GM21717 (cell line): ENCODE measurements around the gene CNNM3.
"Not testable (repeated sequence)": the region's sequence is repeated elsewhere in the genome, so short reads cannot be mapped to it uniquely, and the experiment has no call there.

ENCODE experiments used
- ATAC-seq: cut with Tn5 transposase; IDR thresholded peaks from one replicate; pipeline ENCODE4 v1.9.1; 2021; ENCODE audit warnings: mild to moderate bottlenecking, moderate library complexity; ENCODE audit not compliant: unreplicated experiment

The CNNM3 gene

GRCh38 chr2:96798733-96799622 lies 17.1 kb upstream of the CNNM3 start:
- no peak for ATAC-seq

DNA sequence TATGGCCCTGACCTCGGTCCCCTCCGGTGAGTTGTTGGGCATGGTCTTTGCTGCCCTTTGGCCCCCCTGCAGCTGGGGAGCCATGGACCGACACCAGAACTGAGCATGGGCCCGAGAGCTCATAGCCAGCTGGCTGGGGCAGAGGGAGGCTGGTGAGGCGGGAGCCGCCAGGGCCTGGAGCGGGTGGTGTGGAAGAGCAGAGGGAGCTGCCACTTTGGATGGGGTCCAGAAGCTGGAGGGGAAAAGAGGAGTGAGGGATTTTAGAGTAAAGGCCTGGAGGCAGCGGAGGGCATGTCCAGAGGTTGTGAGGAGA lies 16.5 kb upstream of the CNNM3 start:
- no peak for ATAC-seq

- no peak for ATAC-seq
These were observed 15.7 kb upstream of the CNNM3 start for GRCh38 chr2:96800061-96801004.

GRCh38 chr2:96801005-96801785 lies 14.9 kb upstream of the CNNM3 start:
- ATAC-seq = peak; percentile 68

DNA sequence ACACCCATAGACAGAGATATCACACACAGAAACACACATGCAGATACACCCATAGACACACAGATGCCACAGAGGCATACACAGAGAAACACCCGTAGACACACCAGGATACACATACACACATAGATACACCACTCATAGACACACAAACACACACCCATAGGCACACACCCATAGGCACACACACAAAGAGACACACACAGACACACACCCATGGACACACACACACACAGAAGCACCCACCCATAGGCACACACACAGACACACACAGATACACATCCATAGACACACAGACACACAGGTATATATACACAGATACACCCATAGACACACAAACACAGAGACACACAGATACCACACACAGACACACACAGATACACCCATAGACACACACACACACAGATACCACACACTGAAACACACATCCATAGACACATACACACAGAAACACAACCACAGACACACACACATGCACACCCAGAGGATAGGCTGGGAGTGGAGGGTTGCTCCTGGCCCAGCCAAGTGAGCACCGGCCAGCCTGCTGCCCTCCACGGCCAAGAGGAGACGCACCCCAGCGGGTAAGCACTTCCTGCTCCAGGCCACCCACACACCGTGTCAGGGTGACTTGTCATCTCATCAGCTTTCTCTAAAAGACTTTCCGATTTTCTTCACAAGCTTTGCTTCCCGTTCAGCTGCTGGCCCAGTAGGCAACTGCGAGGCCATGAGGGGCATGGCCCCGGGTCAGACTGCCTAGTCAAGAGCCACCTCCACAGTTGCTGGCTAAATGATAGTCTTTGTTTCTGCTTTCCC lies 14.1 kb upstream of the CNNM3 start:
- no peak for ATAC-seq

- ATAC-seq = no peak
These were observed 13.3 kb upstream of the CNNM3 start for GRCh38 chr2:96802721-96803120.

DNA sequence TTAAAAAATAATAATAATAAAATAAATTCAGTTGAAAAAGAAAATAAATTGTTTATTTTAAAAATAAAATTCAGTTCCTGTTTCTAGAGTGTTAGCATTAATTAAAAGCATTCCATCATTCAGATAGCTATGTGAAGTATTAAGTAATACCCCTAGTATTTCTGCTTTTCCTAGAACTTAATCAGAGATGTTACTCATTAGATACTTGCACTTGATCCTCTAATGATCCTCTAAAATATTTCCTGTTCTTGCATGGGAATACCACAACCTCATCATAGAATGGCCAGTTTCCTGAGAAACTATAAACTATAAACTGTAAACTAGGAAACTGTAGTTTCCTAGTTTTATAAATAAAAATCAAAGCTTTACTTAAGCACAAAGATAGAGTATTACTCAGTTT lies 11.1 kb upstream of the CNNM3 start:
- ATAC-seq = no peak

DNA sequence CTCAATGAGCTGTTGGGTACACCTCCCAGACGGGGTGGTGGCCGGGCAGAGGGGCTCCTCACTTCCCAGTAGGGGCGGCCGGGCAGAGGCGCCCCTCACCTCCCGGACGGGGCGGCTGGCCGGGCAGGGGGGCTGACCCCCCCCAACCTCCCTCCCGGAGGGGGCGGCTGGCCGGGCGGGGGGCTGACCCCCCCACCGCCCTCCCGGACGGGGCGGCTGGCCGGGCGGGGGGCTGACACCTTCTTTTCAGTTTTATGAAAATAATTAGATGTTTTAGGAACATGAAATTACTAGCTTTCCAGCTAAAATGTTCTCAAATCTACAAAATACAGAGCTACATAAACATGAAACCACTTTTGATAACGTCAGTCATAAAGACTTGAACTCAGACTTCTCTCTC lies 10.1 kb upstream of the CNNM3 start:
- not testable (repeated sequence) for ATAC-seq

DNA sequence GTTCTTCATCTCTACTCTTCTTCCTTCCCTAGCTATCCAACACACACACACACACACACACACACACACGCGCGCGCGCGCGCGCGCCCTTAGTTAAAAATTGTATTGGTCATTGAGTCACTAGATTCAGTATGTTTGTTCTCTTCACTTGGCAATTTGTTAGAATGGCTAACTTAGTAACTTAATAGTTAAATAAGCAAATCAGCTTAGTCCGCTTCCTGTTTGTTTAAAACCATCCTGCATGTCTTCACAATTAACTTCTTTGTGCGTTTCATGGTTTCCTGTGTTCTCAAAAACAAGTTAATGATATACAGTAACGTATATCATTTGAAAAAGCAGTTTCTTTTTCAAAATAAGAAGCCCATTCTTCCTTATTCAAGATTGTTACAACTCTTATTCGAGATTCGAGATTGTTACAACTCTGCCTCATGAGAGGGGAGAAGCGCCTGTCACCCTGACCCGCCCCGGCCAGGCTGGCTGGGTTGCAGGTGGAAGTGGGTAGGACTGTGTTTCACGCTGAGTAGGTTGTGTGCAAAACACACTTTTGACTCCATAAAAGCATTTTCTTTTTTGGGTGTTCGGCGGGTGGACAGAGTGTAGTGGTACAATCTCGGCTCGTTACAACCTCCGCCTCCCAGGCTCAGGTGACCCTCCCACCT lies 9.5 kb upstream of the CNNM3 start:
- ATAC-seq = no peak

GRCh38 chr2:96807127-96807471 lies 9.0 kb upstream of the CNNM3 start:
- ATAC-seq = no peak

DNA sequence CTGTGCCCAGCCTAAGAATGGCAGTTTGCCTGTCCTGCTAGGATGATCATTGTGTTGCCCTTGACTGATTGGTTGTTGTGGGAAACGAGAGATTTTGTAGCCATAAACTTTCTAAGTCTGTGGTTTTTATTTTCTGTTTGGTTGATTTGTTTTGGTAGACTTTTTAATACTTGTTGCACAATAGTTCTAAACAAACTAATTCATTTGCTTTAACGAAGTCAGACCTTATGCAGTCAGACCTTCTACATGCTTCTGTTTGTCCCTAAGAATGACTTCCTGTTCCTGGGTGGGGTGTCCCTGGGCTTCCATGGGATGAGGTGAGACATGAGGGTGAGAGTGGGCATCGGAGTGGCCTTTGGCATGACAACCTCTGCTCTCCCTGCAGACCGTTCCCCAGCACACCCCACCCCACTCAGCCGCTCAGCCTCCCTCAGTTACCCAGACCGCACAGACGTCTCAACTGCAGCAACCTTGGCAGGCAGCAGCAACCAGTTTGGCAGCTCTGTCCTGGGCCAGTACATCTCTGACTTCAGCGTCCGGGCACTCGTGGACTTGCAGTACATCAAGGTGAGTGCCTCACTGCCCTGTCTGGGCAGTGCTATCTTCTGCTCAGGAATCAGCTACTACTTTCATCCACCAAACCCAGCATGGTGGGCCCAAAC lies 7.8 kb upstream of the CNNM3 start:
- no peak for ATAC-seq

- ATAC-seq = no peak
These were observed 6.7 kb upstream of the CNNM3 start for GRCh38 chr2:96809216-96809882.

DNA sequence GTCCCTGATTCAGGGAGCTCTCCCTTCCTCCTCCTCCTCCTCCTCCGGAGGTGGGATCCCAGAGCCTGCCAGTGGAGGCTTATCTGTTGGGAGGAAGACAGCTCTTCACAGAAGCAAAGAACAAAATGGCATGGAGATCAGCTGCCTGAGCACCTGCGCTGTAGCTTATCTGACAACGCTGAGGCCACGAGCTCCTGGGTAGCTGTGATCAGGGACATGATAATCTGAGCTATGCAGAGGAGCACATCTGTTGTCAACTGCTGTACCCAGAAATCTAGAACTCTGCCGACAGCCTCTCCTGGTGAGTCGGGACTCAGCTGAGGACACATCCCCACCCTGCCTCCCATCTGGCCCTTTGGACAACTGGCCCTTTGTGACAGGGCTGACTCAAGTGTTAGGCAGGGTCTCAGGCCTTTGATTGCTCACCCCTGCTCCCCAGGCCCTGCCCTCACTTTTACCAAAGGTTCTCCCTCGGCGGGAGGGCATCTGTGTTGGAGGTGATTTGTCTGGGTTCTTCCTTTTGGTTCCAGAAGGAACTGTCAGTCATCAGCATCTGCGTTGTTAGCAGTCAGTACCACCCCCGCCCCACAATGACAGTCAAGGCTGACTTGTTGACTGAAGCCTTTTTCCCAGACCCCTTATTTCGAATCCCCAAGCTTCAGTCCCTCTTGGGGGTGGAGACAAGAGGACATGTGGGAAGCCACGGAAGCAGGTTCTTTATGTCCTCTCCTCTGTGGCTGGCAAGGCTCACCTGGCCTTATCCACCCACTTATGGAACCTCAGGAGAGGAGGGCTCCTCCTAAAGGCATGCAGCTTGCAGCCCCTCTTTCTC lies 5.9 kb upstream of the CNNM3 start:
- no peak for ATAC-seq

DNA sequence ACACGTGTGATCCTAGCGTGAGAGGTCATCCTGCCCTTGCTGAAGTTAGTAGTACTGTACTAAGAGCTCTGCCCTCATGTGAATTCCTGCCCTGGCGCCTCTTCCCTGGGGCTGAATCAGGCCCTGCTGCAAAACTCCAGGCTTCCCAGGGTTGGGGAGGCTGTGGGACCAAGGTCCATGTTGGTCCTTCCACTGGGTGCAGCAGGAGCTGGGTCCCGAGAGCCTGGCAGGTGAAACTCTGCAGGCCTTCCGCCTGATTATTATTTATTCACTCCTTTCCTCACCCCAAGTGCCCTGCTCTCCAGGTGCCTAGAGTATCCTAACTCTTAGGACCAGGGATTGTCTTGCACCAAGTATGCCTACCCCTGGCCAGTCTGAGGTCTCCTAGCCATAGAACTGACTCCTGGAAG lies 5.3 kb upstream of the CNNM3 start:
- no peak for ATAC-seq

DNA sequence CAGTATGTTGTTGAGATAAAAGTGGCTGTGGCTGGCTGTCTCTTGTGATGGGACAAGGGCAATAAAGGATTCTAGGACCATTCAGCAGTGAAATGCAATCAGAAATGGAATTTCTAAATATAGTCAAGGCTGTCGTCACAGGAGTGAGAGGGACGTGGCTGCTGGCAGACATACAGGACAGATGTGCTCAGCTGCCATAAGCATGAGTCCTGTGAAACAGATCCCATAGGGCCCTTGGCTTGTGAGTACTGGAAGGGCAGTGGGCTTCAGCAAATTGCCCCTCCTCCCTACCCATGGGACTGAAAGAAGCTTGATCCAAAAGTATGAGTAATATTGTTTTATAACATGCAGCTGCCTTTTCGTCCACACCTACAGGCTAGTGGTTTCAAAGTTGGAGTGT lies 4.2 kb upstream of the CNNM3 start:
- ATAC-seq = no peak

GRCh38 chr2:96813656-96814055 lies 2.4 kb upstream of the CNNM3 start:
- ATAC-seq = no peak

- ATAC-seq = peak; percentile 5
These were observed 542 bp upstream of the CNNM3 start for GRCh38 chr2:96815326-96816126.
